HCT116 (cell line): ENCODE results near the gene TIGIT. TPM values are rescaled to one million over a fixed set of nuclear protein-coding genes. Genes with fewer than 3 reads are reported as not detected.

ENCODE experiments used
- ATAC-seq: fragments of 200-7000 bp; cut with Tn5 transposase; 2 replicates; pipeline ENCODE4 v1.9.1; 2020; ENCODE audit warnings: mild to moderate bottlenecking, moderate library complexity
- BruUV-seq: library from RNA; stranded (reverse); fragments of 400-500 nt; replicated peaks from 2 replicates; lab custom pipeline; 2021; lab: Mats Ljungman, UMichigan
- CTCF ChIA-PET: fragments of 300-600 bp; sonication (Branson Sonifier 250); formaldehyde crosslinking; loops from one replicate; lab custom pipeline; 2021; ENCODE audit warnings: antibody characterized with exemption; lab: Charles Lee
- POLR2A ChIA-PET: fragments of 300-600, 350-600 bp; sonication (Branson Sonifier 250); formaldehyde crosslinking; loops from one replicate; lab custom pipeline; 2021; ENCODE audit warnings: antibody characterized with exemption; lab: Charles Lee
- RAD21 ChIA-PET, 2 experiments: fragments of 300-600 bp; sonication (Branson Sonifier 250); formaldehyde crosslinking; loops; one replicate each; lab custom pipeline; 2023; ENCODE audit warnings: low total read pairs in 2 of 2; ENCODE audit not compliant: uncharacterized antibody in 2 of 2, unreplicated experiment in 2 of 2, low non-redundant PET in 1 of 2; lab: Charles Lee
- DNase-seq: peaks from one replicate; pipeline ENCODE4 v3.0.0-alpha.2; 2010; ENCODE audit warnings: low read depth, low spot score
- H2AFZ ChIP-seq: fragments of 200-600 bp; shearing (Covaris generic), sonication (generic); 2 replicates; pipeline ENCODE4 v1.6.1; 2017; ENCODE audit warnings: low read depth, mixed run types, mixed read lengths, antibody characterized with exemption, low read length; ENCODE audit not compliant: poor library complexity, severe bottlenecking
- H3K27ac ChIP-seq: 2 replicates; pipeline ENCODE4 v1.5.1; 2012; ENCODE audit warnings: low read depth, low read length
- H3K27me3 ChIP-seq: fragments of 200-600 bp; sonication (generic); 2 replicates; pipeline ENCODE4 v1.6.1; 2016; ENCODE audit warnings: mixed run types, low read length, mixed read lengths; ENCODE audit not compliant: insufficient read depth
- H3K36me3 ChIP-seq, 2 experiments: fragments of 200-500 bp in 1 of 2; fragments of 200-600 bp in 1 of 2; sonication (Bioruptor generic) in 1 of 2; sonication (generic) in 1 of 2; 2 replicates each; pipeline versions ENCODE4 v1.5.1 to v1.6.1; 2014 to 2016; ENCODE audit warnings: low read length in 2 of 2, inconsistent platforms in 1 of 2, mixed read lengths in 1 of 2, mixed run types in 1 of 2; ENCODE audit not compliant: insufficient read depth in 2 of 2, control insufficient read depth in 1 of 2
- H3K4me1 ChIP-seq, 2 experiments: fragments of 200-600 bp in 1 of 2; sonication (generic) in 1 of 2; 2 replicates each; pipeline versions ENCODE4 v1.5.1 to v1.6.1; 2012 to 2017; ENCODE audit warnings: low read length in 2 of 2, inconsistent platforms in 1 of 2, mild to moderate bottlenecking in 1 of 2, mixed read lengths in 1 of 2, mixed run types in 1 of 2, moderate library complexity in 1 of 2; ENCODE audit not compliant: insufficient read depth in 2 of 2, control insufficient read depth in 1 of 2
- H3K4me2 ChIP-seq: fragments of 200-600 bp; sonication (generic); 2 replicates; pipeline ENCODE4 v1.6.1; 2017; ENCODE audit warnings: mixed run types, low read length, mixed read lengths
- H3K4me3 ChIP-seq, 2 experiments: fragments of 200-600 bp in 1 of 2; sonication (generic) in 1 of 2; replicated peaks in 1 of 2; 2 replicates each; pipeline ENCODE4 v1.5.1; 2011 to 2016; ENCODE audit warnings: low read length in 2 of 2, control low read depth in 1 of 2, low read depth in 1 of 2, mild to moderate bottlenecking in 1 of 2, mixed read lengths in 1 of 2, mixed run types in 1 of 2
- H3K79me2 ChIP-seq: fragments of 200-600 bp; sonication (generic); 2 replicates; pipeline ENCODE4 v1.6.1; 2017; ENCODE audit warnings: mild to moderate bottlenecking, mixed run types, low read length, moderate library complexity, mixed read lengths; ENCODE audit not compliant: insufficient read depth
- H3K9ac ChIP-seq: fragments of 200-600 bp; sonication (generic); 2 replicates; pipeline ENCODE4 v1.6.1; 2016; ENCODE audit warnings: low read length, mixed read lengths
- H3K9me2 ChIP-seq: fragments of 200-600 bp; sonication (generic), shearing (Covaris generic); 2 replicates; pipeline ENCODE4 v1.6.1; 2017; ENCODE audit warnings: mixed run types, mild to moderate bottlenecking, moderate library complexity; ENCODE audit not compliant: insufficient read depth
- H3K9me3 ChIP-seq, 2 experiments: fragments of 200-500 bp in 1 of 2; fragments of 200-600 bp in 1 of 2; sonication (Bioruptor generic) in 1 of 2; sonication (generic) in 1 of 2; 2 replicates each; pipeline ENCODE4 v1.6.1; 2014 to 2017; ENCODE audit warnings: low read length in 2 of 2, mixed read lengths in 2 of 2, inconsistent platforms in 1 of 2, low read depth in 1 of 2, mild to moderate bottlenecking in 1 of 2, mixed run types in 1 of 2, moderate library complexity in 1 of 2; ENCODE audit not compliant: control insufficient read depth in 1 of 2, insufficient read depth in 1 of 2
- H4K20me1 ChIP-seq: fragments of 200-600 bp; sonication (generic), shearing (Covaris generic); 2 replicates; pipeline ENCODE4 v1.6.1; 2017; ENCODE audit warnings: mixed run types, mild to moderate bottlenecking, moderate library complexity; ENCODE audit not compliant: insufficient read depth
- CEBPB ChIP-seq: IDR thresholded peaks from 2 replicates; pipeline ENCODE4 v1.6.1; 2012; ENCODE audit warnings: low read depth
- EGR1 ChIP-seq: IDR thresholded peaks from 2 replicates; pipeline ENCODE4 v1.6.1; 2012; ENCODE audit warnings: low read depth
- ELF1 ChIP-seq: IDR thresholded peaks from 2 replicates; pipeline ENCODE4 v1.6.1; 2012; ENCODE audit warnings: low read depth, borderline replicate concordance
- EZH2 ChIP-seq: fragments of 200-600 bp; sonication (generic); IDR thresholded peaks from 2 replicates; pipeline ENCODE4 v1.6.1; 2017; ENCODE audit warnings: antibody characterized with exemption, mixed run types
- POLR2A ChIP-seq: IDR thresholded peaks from 2 replicates; pipeline ENCODE4 v1.7.0; 2011; ENCODE audit warnings: borderline replicate concordance; ENCODE audit not compliant: insufficient read depth, insufficient read length; ENCODE audit errors: extremely low read depth
- SP1 ChIP-seq: IDR thresholded peaks from 2 replicates; pipeline ENCODE4 v1.6.1; 2012; ENCODE audit warnings: low read depth
- ZNF274 ChIP-seq: fragments of 200-500 bp; sonication (Bioruptor generic); IDR thresholded peaks from 2 replicates; pipeline ENCODE4 v1.6.1; 2014; ENCODE audit warnings: mild to moderate bottlenecking, low read depth, low read length, inconsistent platforms
- intact Hi-C: fragments of 100-400 bp; cut with micrococcal nuclease; formaldehyde crosslinking; loops from 2 replicates; pipeline ENCODE4 v1.10.0; 2022
- total RNA-seq: library from RNA; stranded (reverse); gene quantifications from one replicate; pipeline ENCODE4 v1.2.1, GENCODE V29; 2021; ENCODE audit not compliant: unreplicated experiment
- TF ChIP-seq, protein P1 (sequence below): IDR thresholded peaks from 2 replicates; pipeline ENCODE4 v1.6.1; 2012; ENCODE audit warnings: low read depth

TIGIT gene
- total RNA-seq, 1 experiment from 2014 or later: 0.07 TPM

DNA sequence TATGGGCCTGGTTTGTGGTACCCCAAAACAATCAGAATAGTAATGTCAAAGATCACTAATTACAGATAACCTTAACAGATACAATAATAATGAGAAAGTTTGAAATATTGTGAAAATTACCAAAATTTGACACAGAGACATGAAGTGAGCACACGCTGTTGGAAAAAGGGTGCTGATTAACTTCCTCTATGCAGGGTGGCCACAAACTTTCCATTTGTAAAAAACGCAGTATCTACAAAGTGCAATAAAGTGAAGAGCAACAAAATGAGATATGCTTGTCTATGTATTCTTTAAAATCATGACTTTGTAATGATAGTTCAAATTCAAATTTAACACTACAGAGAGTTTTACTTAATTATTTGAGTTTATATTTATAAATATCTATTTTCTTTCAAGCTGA is 7.6 kb upstream of the TIGIT start:
- ATAC-seq (no peak), DNase-seq (no peak)
- no peaks in the 10 kb centered on the region for H3K9me3 ChIP-seq
- H3K9ac ChIP-seq: no peak overlapping the region
- H3K27me3 ChIP-seq: no peaks in the 10 kb centered on the region
- CTCF ChIA-PET: interaction anchor here (1.6 kb wide), 1 partner anchor 51 kb away, joined by 3 read pairs; no protein-coding TSS in a partner anchor
- H3K27ac ChIP-seq: no peak overlapping the region
- H3K4me1 ChIP-seq: peaks cover 0 to 7% of the 10 kb centered on the region in 2 experiments; a peak in 1 of 4 replicates
- H3K36me3 ChIP-seq: no peaks in the 10 kb centered on the region
- BruUV-seq: no TSS peak
- no peak overlapping the region for H2AFZ ChIP-seq
- H3K4me2 ChIP-seq: no peak overlapping the region
- intact Hi-C loops: no loop called here
- H3K9me2 ChIP-seq: no peaks in the 10 kb centered on the region
- RAD21 ChIA-PET: no interaction called here
- POLR2A ChIA-PET: no interaction called here
- no peak for TF ChIP-seq EZH2
- TF ChIP-seq POLR2A: no peak
- no peak for TF ChIP-seq EGR1
- TF ChIP-seq CEBPB: no peak
- TF ChIP-seq SP1: no peak
- no peak for TF ChIP-seq ELF1
- TF ChIP-seq, protein P1, sequence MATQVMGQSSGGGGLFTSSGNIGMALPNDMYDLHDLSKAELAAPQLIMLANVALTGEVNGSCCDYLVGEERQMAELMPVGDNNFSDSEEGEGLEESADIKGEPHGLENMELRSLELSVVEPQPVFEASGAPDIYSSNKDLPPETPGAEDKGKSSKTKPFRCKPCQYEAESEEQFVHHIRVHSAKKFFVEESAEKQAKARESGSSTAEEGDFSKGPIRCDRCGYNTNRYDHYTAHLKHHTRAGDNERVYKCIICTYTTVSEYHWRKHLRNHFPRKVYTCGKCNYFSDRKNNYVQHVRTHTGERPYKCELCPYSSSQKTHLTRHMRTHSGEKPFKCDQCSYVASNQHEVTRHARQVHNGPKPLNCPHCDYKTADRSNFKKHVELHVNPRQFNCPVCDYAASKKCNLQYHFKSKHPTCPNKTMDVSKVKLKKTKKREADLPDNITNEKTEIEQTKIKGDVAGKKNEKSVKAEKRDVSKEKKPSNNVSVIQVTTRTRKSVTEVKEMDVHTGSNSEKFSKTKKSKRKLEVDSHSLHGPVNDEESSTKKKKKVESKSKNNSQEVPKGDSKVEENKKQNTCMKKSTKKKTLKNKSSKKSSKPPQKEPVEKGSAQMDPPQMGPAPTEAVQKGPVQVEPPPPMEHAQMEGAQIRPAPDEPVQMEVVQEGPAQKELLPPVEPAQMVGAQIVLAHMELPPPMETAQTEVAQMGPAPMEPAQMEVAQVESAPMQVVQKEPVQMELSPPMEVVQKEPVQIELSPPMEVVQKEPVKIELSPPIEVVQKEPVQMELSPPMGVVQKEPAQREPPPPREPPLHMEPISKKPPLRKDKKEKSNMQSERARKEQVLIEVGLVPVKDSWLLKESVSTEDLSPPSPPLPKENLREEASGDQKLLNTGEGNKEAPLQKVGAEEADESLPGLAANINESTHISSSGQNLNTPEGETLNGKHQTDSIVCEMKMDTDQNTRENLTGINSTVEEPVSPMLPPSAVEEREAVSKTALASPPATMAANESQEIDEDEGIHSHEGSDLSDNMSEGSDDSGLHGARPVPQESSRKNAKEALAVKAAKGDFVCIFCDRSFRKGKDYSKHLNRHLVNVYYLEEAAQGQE: no peak
- no peak for TF ChIP-seq ZNF274
- H4K20me1 ChIP-seq: no peaks in the 10 kb centered on the region; the same call in 1 of the 2 replicates
- no peak overlapping the region for H3K4me3 ChIP-seq
- no peaks in the 10 kb centered on the region for H3K79me2 ChIP-seq
